Measurements from ENCODE around the gene SLC3A2.
A peak's percentile ranks its signal among the peaks of the same experiment; 100 is the strongest.
"Not testable (repeated sequence)": the region's sequence is repeated elsewhere in the genome, so short reads cannot be mapped to it uniquely, and the experiment has no call there.

The SLC3A2 gene

GRCh38 chr11:62880803-62881578 is at the start of gene SLC3A2:
Gene SLC3A2, plus strand, starts transcription at chr11:62880896. Its CDS starts 128 bp downstream, at chr11:62881024.
- DNase-seq = peak; percentile 78 to 82

GRCh38 chr11:62830904-62831519 is 49.7 kb upstream of the SLC3A2 start:
- no peak for DNase-seq

GRCh38 chr11:62831520-62832335 is 49.0 kb upstream of the SLC3A2 start, which contains the start of gene STX5:
Gene STX5, minus strand, starts transcription at chr11:62832051. Its CDS starts 808 bp downstream, at chr11:62831243.
- DNase-seq = peak; percentile 96 to 99

- DNase-seq = no peak
These were observed 48.1 kb upstream of the SLC3A2 start, which contains the start of gene TEX54 for GRCh38 chr11:62832336-62833234. Gene TEX54, minus strand, starts transcription at chr11:62832841.

- no peak for DNase-seq
These were observed 45.4 kb upstream of the SLC3A2 start for GRCh38 chr11:62835336-62835735.

- DNase-seq = peak; percentile 90
These were observed 41.4 kb upstream of the SLC3A2 start, which contains the start of gene WDR74 for GRCh38 chr11:62839050-62839945. Gene WDR74, minus strand, starts transcription at chr11:62839590. Its CDS starts 20 bp downstream, at chr11:62839570.

GRCh38 chr11:62840721-62841360 is 39.9 kb upstream of the SLC3A2 start:
- DNase-seq = peak in 1 of 2 donors; percentile 10

GRCh38 chr11:62841361-62842170 is 39.1 kb upstream of the SLC3A2 start:
- peak; percentile 79 to 97 for DNase-seq

- peak in 1 of 2 donors; percentile 56 for DNase-seq
These were observed 38.4 kb upstream of the SLC3A2 start for GRCh38 chr11:62842171-62842741.

GRCh38 chr11:62842891-62843290 is 37.8 kb upstream of the SLC3A2 start:
- DNase-seq = not testable (repeated sequence)

GRCh38 chr11:62843466-62843865 is 37.2 kb upstream of the SLC3A2 start:
- DNase-seq = no peak

- no peak for DNase-seq
These were observed 36.5 kb upstream of the SLC3A2 start for GRCh38 chr11:62844154-62844553.

- DNase-seq = no peak
These were observed 34.5 kb upstream of the SLC3A2 start for GRCh38 chr11:62846177-62846576.

GRCh38 chr11:62847767-62848314 is 32.9 kb upstream of the SLC3A2 start:
- no peak for DNase-seq

- DNase-seq = no peak
These were observed 29.5 kb upstream of the SLC3A2 start for GRCh38 chr11:62850911-62851806.

- no peak for DNase-seq
These were observed 28.7 kb upstream of the SLC3A2 start for GRCh38 chr11:62851807-62852522.
